A549 (cell line): ENCODE data around the gene PDZD2.

ENCODE experiments used
- HDAC2 ChIP-seq: fragments of 200-600 bp; sonication (generic); IDR thresholded peaks from 2 replicates; pipeline ENCODE4 v1.6.1; 2016
- RAD21 ChIP-seq, 2 experiments: fragments of >200 bp in 1 of 2; sonication (Bioruptor Twin) in 1 of 2; formaldehyde crosslinking in 1 of 2; IDR thresholded peaks in 1 of 2; conservative IDR thresholded peaks in 1 of 2; 2 replicates in 1 of 2; 3 replicates in 1 of 2; pipeline ENCODE4 v1.6.1; 2012 to 2018; ENCODE audit warnings: inconsistent platforms in 1 of 2
- ZNF302 ChIP-seq: fragments of 250-450 bp; sonication (Bioruptor Pico); IDR thresholded peaks from 2 replicates; pipeline ENCODE4 v1.9.0; 2021; ENCODE audit warnings: inconsistent platforms, mild to moderate bottlenecking, moderate library complexity

DNA sequence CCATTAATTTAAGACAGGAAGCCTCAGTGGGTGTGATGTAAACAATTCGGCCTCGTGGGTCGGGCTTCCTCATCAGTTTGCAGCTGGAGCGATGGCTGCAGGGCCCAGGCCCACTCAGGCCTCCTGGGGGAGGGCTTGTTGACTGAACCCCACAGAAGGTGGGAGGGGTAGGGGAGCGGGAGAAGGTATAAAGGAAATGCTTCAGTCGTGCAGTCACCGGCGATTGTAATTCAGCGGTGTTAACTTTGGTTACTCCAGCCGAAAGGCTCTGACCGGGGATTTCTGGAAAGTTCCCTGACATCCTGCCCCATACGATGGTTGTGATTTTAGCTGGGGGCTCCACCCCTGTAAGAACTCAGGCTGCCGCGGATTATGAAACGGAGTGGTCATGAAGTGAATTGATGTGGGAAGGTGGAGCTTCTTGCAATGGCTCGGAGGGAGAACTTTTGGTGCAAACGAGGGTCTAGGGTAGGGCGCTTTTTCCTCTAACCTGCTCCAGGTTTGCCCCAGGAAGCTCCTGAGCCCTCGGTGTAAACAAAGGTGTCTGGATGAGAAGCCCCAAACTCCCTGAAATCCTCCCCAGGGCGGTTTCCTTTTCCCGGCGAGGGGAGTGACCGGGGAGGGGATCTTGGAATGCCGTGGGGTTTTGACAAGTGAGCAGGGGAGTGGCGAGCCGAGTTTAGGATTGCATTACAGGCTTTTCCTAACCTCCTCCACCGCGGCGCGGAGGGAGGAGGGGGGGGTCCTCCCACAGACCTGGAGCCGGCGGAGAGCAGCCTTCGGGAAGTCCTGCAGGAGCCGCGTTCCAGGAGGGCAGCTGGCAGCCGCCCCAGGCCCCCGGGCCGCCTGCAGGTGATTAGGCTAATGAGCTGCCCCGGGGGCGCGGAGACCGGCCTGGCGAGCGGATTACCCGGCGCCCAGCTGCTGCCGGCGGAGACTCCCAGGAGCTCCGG, 215.5 kb downstream of the PDZD2 start:
- TF ChIP-seq ZNF302 (CRISPR knock-in tag): no peak
- no peak for TF ChIP-seq RAD21 (conservative IDR thresholded peaks at IDR 0.05 in 1 of 2, IDR thresholded peaks at IDR 0.05 in 1 of 2)
- no peak for TF ChIP-seq HDAC2
